ENCODE data around the gene TMEM91.
A peak's percentile ranks its signal among the peaks of the same experiment; 100 is the strongest.
"Not testable (repeated sequence)": the region's sequence is repeated elsewhere in the genome, so short reads cannot be mapped to it uniquely, and the experiment has no call there.

TMEM91 gene

DNA sequence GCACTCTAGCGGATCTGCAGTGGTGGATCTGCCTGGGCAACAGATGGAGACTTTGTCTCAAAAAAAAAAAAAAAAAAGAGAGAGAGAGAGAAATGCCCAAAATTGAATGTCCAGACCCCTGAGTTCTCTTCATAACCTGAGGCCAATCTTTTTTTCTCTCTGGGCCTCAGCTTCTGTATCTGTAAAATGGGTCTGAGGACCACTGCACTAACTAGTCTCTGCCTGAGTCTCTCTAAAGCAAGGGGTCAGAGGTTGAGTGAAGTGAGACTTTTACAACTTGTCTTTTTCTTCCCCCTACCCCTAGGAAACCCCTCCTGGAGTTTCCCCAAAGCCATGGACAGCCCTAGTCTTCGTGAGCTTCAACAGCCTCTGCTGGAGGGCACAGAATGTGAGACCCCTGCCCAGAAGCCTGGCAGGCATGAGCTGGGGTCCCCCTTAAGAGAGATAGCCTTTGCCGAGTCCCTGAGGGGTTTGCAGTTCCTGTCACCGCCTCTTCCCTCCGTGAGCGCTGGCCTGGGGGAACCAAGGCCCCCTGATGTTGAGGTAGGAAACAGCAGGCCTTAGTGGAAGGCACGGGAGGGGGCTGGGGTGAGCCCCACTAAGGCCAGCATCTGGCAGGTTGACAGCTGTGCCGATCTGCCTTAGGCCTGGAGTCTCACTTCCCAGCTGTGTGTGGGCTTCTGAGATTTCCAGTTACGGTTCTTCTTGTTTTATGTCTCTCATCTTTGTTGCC lies 1.8 kb downstream of the TMEM91 start:
- no peak for DNase-seq (ENCODE audit: low read depth)

DNA sequence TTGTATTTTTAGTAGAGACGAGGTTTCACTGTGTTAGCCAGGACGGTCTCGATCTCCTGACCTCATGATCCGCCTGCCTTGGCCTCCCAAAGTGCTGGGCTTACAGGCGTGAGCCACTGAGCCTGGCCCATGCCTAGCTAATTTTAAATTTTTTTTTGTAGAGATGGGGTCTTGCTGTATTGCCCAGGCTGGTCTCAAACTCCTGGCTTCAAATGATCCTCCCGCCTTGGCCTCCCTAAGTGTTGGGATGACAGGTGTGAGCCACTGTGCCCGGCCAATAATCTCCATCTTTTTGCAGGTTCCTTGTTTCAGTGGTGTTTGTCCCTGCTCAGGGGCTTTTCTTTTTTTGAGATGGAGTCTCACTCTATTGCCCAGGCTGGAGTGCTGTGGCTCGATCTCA lies 5.2 kb downstream of the TMEM91 start:
- not testable (repeated sequence) for DNase-seq (ENCODE audit: low read depth)

DNA sequence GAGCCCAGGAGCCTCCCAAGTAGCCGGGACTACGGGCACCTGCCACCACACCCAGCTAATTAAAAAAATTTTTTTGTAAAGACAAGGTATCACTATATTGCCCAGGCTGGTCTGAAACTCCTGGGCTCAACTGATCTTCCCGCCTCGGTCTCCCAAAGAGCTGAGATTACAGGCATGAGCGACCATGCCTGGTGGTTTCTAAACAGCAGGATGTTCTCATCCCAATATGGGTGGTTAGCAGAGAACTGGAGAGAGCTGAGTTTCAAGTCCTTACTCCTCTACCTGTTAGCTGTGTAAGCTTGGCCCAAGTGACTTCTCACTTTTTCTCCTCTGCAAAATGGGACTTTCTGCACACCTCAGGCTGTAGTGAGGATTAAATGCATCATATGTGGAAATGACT lies 8.0 kb downstream of the TMEM91 start:
- DNase-seq (ENCODE audit: low read depth), result no peak

DNA sequence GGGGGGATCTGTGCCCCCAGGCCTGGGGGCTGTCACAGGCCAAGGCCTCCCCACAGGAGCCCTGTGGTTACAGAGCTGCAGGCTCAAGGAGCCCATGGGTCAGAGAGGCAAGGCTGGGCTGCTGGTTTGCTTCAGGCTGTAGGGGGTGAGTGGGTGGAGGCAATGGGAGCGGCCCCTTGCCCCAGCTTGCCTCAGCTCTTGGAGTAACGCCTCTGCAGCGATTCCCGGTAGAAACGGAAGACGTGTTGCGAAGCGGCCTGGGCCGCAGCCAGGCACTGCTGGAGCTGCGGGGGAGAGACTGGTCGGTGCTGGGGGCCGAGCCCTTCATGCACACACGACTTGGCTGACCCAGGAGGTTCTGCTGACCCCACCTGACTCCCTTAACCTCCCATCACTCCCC lies 10.1 kb downstream of the TMEM91 start:
- DNase-seq (ENCODE audit: low read depth), result no peak

DNA sequence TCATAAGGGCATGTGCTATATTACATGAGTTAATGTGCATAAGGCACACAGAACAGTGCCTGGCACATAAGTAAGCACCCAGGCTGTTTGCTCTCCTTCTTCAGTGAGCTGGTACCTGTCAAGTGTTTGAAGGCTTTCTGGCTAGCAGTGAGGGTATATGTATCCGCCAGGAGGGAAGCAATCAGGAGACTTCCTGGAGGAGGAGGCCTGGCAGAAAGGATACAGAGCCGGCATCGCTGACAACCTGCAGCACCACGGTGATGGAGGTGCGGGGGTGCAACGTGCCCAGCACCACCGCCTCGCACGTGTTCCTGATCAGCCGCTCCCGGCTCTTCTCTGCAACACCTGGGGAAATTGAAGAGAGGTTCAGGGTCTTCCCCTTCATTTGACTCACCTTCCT lies 15.3 kb downstream of the TMEM91 start:
- no peak for DNase-seq (ENCODE audit: low read depth)

DNA sequence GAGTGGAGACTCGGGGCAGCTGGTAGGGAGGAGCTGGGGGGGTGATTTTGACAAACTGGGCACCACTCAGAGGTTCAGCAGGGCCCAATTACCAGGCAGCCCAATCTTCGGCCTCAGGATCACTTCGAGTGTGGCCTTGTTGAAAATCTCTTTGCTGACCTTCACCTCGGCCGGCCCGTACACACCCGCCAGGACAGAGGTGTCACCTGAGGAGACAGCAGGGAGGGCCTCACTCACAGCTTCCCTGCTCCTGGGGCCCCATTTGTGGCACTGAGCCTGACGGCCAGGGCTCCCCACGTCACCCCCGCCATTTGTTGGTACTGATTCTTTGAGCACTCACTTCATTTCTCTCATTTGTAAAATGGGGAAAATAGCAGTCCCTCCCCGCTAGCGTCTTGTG lies 16.4 kb downstream of the TMEM91 start:
- DNase-seq (ENCODE audit: low read depth), result no peak

DNA sequence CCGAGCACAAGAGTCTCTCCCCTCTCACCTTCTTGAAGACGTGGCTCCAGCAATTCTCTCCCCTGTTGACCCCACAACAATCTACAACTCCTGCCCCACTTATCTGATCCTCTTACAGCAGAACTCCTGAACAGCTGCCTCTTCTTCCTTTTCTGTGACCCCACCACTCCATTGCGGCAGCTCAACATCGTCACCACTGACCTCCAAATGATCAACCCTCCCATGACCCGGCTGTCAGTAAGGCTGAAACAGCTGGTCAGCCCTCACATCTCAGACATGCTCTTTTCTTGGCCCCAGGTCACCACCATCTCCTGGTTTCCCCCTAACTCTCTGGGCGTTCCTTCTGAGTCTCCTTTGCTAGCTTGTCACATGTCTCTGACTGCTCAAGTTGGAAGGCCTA lies 19.0 kb downstream of the TMEM91 start:
- DNase-seq (ENCODE audit: low read depth), result no peak

DNA sequence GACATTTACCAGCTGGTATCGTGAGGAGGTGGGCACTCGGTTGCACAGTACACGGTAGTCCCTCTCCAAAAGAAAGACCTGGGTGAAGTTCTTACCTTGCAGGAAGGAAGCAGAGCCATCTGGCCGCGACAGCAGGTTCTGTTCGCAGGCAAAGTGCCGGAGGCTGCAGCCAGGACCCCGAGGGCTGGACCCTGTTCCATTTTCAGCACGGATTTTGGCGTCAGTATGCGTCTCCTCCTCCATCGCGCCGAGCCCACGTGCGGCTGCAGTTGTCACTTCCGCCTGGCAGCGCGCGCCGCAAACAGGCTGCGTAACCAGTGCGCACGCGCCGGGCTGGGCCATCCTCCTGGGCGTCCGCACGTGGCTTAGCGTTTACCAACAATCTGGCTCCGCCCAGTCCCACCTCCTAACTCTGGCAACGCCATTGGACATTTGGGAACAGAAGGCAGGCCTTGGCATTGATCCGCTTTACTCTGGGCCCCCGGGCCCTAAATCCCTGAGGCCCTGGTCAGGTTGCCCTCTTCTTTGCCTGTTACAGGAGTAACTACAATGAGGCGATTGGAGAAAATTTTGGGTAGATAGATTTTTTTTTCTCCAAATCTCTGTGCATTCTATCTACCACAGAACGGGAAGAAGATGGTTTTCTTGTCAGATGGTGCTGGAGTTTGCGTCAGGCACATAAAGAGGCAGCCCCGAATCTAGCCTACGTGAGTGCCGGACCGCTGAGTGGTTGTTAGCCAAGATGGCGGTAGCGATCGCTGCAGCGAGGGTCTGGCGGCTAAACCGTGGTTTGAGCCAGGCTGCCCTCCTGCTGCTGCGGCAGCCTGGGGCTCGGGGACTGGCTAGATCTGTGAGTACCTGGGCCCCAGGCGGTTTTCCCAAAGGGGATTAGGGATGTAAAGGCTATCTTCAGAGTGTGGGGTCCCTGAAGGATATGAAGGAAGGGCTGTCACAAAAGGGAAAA lies 21.0 kb downstream of the TMEM91 start, which contains the start of the genes BCKDHA and EXOSC5:
BCKDHA (plus strand) TSS at position 733 of the 964 bp plus-strand sequence; CDS start at position 743, 10 bp downstream.
EXOSC5 (minus strand) TSS at position 274 of the 964 bp plus-strand sequence; CDS start at position 243, 31 bp downstream.
- DNase-seq (ENCODE audit: low read depth), result peak; percentile 96

DNA sequence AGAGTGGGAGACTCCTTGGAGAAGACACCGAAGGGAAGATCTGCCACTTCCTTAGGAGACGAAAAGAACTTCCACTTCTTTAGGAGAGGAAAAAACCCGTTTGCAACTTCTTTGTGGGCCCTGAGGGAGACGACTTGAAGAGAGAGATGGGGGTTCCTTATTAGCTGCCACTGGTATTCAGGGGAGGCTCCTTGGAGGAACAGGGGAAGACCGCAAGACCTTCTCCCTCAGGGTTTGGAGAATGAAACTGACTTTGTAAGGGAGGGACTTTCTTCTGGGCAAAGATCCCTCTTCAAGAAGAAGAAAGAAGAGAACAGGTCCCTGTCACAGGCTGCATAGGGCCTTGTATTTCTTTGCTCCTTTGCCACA lies 21.7 kb downstream of the TMEM91 start:
- no peak for DNase-seq (ENCODE audit: low read depth)

DNA sequence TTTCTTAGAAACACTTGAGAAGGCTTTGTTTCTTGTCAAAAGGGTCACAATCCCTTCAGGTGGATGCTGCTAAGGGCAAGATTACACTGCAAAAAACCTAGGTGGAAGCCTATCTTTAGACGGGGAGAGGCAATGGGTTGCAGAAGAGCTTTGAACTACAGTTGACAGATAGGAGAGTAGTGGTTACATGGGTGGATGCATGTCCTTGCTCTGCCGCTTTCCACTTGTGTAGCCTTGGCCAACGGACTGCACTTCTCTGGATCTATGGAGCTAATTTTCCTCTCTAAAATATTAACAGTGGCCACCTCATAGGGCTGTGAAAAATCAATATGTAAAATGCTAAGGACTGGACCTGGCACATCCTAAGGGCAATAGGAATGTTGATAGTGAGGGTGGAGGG lies 22.3 kb downstream of the TMEM91 start:
- no peak for DNase-seq (ENCODE audit: low read depth)

DNA sequence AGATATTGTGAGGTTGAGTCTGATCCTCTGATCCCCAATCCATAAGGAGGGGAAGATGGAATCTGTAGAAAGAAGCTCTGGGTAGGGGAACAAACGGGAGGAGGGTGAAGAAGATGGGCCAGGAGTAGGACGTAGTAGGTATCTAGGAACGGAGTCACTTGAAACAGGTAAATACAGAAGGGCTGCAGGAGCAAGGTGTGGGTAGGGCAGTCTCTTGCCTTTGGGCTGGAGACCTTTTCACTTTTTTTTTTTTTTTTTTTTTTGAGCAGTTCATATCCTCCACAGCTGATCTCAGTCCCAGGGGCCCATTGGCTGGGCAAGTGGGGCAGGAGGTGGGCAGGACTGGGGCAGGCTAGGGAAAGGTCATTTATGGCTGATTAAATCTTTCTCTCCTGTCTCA lies 22.8 kb downstream of the TMEM91 start:
- DNase-seq (ENCODE audit: low read depth), result no peak

DNA sequence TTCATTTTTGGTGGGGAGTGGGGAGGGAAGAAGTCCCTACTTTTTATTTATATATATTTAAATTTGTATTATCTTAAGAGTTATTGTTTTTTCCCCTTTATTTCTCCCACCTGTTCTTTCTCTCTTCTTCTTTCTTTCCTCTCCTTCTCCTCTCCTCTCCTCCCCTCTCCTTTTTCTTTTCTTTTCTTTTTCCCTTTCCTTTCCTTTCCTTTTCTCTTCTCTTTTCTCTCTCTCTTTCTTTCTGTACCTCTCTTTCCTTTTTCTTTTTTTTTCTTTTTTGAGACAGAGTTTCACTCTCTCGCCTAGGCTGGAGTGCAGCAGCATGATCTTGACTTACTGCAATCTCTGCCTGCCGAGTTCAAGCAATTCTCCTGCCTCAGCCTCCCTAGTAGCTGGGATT lies 23.2 kb downstream of the TMEM91 start:
- no peak for DNase-seq (ENCODE audit: low read depth)

DNA sequence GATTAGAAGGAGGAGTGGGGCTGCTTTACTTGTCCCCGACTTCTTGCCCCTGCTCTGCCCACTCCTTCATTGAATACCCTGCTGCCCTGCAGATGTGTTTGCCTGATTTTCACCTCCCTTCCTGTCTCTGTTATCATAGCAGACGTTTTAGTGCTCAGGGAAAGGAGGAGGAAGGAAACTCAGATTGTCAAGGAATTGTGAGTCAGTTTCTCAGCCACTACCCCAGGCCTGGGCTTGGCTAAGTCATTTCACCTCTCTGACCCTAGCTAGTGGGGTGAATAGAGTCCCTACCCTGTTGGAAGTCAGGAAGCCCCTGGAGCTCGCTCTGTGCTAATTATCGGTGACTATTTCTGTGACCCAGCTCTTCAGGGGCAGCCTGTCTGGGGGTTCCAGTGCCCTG lies 25.1 kb downstream of the TMEM91 start:
- no peak for DNase-seq (ENCODE audit: low read depth)

DNA sequence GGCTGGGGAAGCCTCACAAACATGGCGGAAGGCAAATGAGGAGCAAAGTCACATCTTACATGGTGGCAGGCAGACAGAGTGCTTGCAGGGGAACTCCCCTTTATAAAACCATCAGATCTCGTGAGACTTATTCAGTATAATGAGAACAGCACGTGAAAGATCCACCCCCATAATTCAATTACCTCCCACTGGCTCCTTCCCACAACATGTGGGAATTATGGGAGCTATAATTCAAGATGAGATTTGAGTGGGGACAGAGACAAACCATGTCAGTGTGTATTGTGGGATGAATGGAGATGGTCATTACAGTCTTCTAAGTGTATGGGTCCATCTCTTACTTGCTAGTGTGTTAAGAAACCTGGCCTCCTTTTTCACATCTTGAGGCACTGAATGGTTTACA lies 25.7 kb downstream of the TMEM91 start:
- DNase-seq (ENCODE audit: low read depth), result no peak

DNA sequence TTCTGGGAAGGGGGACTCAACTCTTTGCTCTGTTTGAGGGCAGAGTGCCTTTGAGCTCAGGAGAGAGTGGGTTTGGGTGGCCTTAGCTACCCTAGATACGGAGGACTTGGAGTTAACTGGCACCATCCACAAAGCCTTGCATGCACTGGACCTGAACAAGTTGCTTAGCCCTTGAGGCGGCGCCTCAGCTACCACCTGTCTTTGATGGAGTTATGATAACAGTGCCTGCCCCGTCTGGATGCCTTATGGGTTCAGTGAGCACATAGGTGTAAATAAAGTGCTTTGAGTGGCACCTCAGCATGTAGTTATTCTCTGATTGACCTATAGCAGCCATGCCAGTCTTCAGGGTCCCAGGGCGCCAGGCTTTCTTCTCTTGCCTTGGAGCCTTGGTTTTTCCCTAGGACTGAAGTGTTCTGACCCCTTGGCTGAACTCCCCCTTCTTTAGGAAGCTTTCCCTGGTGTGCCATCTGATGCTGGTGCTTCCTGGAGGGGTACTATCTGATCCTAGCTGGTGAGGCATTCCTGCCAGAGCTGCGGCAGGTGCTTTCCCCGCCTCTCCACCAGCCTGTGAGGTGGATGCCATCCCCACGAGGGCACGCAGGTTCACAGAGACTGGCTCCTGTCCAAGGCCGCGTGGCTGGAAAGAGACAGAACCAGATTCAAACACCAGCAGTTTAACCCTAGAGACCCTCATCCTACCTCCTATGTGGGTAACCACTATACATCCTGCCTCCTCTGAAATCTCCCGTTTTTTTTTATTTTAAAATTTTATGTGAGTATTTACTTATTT lies 27.0 kb downstream of the TMEM91 start:
- DNase-seq (ENCODE audit: low read depth), result no peak

DNA sequence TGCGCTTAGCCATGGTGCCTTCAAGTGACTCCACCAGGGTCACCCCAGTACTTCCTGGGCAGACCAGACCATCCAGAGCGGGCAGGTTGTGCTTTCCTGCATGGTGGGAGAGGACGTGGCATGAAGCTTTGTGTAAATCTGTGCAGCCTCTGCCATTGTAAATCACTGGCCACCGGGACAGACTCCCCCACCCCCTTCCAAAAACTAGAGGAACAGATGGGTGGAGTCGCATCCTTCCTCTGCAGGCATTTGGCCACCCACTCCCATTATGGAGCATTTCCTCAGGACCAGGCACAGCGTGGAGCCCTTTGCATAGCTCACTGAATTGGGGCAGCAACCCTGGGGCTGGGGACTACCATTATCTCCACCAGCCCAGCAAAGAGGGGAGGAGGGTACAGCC lies 29.4 kb downstream of the TMEM91 start:
- no peak for DNase-seq (ENCODE audit: low read depth)

DNA sequence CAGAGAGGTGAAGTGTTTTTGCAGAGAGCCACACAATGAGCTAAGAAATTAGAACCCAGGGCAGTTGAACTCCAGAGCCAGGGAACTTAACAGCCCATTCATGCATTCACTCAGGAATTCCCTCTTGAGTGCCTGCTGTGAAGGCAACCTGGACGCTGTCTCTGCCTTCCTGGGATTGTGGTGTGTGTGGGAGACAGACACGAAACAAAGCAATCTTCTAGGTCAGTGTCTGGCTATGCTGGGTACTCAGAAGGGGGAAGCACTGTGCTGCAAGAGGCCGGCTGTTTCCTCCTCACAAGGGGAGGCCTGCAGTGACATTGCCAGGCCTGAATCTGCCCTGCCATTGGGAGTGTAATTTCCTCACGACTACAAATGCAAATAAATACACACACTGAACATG lies 30.9 kb downstream of the TMEM91 start:
- no peak for DNase-seq (ENCODE audit: low read depth)

DNA sequence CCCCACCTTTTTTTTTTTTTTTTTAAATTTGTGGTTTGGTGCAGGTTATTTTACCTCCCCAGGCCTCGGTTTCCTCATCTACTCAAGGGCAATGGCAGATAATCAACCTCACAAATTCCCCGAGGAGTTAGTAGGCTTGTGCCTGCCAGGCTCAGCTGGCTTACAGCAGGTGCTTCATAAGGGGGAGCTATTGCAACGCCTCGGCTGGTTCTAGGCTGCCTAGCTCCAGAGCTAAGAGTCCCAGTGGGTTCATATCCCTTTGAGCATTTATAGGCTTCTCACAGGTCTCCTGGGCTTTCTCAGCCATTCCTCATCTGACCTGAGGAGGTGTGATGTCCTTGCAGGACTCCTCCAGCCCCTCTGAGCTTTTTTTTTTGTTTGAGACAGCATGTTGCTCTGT lies 31.9 kb downstream of the TMEM91 start:
- DNase-seq (ENCODE audit: low read depth), result no peak

DNA sequence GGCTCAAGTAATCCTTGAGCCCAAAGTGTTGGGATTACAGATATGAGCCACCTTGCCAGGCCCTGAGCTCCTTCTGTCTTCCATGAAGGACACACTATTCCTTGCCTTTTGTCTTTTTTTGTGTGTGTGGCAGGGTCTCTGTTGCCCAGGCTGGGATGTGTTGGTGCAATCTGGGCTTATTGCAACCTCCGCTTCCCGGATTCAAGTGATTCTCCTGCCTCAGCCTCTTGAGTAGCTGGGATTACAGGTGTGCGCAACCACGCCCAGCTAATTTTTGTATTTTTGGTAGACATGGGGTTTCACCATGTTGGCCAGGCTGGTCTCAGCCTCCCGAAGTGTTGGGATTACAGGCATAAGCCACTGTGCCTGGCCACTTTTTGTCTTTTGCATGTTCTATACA lies 32.5 kb downstream of the TMEM91 start:
- not testable (repeated sequence) for DNase-seq (ENCODE audit: low read depth)

DNA sequence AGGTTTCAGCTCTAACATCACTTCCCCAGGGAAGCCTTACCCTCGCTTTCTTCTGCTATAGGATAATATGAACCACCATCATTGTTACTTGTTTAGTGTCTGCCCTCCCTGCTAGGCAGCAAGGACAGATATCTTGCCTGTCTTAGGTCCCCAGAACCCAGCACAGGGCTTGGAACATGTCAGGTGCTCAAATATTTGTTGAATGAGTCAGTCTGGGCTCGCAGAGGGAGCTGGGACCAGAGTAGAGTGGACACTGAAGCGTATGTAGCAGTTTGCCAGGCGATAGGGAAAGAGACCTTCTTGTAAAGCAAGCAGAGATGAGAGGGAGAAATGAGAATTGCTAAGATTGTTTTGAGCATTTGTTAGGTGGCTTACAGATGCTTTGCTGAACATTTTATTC lies 33.0 kb downstream of the TMEM91 start:
- no peak for DNase-seq (ENCODE audit: low read depth)

DNA sequence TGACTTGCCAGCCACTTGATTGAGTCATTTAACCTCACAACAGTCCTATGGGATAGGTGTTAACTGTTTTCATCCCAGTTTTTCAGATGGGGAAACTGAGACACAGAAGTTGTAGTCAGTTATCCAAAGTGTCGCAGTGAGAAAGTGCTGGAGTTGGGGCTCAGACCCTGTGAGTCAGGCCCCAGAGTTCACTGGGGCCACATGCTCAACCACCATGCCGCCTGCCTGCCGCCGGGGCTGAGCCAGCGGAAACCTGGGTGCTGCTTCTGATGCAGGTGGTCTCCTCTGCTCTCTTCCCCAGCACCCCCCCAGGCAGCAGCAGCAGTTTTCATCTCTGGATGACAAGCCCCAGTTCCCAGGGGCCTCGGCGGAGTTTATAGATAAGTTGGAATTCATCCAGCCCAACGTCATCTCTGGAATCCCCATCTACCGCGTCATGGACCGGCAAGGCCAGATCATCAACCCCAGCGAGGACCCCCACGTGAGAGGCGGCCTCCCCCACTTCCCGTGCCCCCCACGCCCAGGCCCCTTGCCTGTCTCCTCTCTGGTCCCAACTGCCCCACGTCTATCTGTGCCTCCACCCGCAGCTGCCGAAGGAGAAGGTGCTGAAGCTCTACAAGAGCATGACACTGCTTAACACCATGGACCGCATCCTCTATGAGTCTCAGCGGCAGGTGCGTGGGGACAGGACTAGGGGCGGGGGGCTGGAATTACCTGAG lies 34.2 kb downstream of the TMEM91 start:
- no peak for DNase-seq (ENCODE audit: low read depth)

Data from stimulated activated CD8-positive, alpha-beta memory T cell treated with anti-CD3 and anti-CD28 coated beads, Interleukin-15, amount 100 ng/mL, for 24 hours (primary cell).